Mammary epithelial cell (primary cell): ENCODE measurements around the gene HIBADH.

ENCODE experiments used
- EZH2 ChIP-seq: IDR thresholded peaks from 2 replicates; pipeline ENCODE4 v1.6.1; 2012; ENCODE audit warnings: low read length, inconsistent platforms, borderline replicate concordance
- TF ChIP-seq, protein P1 (sequence below), 2 donors: IDR thresholded peaks in 1 of 2; conservative IDR thresholded peaks in 1 of 2; 2 replicates each; pipeline ENCODE4 v1.5.1; 2011 to 2012; ENCODE audit warnings: inconsistent platforms in 2 of 2, low read length in 2 of 2, mild to moderate bottlenecking in 2 of 2, control low read depth in 1 of 2, low read depth in 1 of 2; ENCODE audit not compliant: insufficient read depth in 1 of 2; ENCODE audit errors: extremely low read depth in 1 of 2

DNA sequence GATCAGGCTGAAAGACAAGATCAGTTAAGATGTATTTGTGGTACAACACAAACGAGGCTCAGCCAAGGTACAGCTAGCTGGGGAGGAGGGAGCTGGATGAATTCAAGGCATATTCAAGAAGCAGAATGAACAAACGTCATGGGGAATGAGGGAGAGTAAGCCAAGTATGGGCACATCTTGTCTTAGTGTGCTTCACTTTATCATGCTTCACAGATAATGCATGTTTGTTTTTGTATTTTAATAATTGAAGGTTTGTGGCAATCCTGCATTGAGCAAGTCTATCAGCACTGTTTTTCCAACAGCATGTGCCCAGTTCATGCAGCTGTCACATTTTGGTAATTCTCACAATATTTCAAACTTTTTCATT lies 135.4 kb downstream of the HIBADH start:
- TF ChIP-seq, protein P1, sequence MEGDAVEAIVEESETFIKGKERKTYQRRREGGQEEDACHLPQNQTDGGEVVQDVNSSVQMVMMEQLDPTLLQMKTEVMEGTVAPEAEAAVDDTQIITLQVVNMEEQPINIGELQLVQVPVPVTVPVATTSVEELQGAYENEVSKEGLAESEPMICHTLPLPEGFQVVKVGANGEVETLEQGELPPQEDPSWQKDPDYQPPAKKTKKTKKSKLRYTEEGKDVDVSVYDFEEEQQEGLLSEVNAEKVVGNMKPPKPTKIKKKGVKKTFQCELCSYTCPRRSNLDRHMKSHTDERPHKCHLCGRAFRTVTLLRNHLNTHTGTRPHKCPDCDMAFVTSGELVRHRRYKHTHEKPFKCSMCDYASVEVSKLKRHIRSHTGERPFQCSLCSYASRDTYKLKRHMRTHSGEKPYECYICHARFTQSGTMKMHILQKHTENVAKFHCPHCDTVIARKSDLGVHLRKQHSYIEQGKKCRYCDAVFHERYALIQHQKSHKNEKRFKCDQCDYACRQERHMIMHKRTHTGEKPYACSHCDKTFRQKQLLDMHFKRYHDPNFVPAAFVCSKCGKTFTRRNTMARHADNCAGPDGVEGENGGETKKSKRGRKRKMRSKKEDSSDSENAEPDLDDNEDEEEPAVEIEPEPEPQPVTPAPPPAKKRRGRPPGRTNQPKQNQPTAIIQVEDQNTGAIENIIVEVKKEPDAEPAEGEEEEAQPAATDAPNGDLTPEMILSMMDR (conservative IDR thresholded peaks at IDR 0.05 in 1 of 2, IDR thresholded peaks at IDR 0.05 in 1 of 2; ENCODE audit: extremely low read depth in 1 of 2, insufficient read depth in 1 of 2, low read depth in 1 of 2, low read length in 2 of 2) = no peak
- no peak for TF ChIP-seq EZH2
